Adrenal gland (tissue), 12 donors: ENCODE measurements around the gene CD2AP. TPM values are rescaled to one million over a fixed set of nuclear protein-coding genes. Genes with fewer than 3 reads are reported as not detected.

Experiments used
- DNase-seq, 7 donors: peaks; one replicate each; pipeline ENCODE4 v3.0.0-alpha.2; 2019 to 2020
- H3K27ac ChIP-seq, 5 donors: fragments of 200-600 bp; sonication (generic) in 4 of 5; 1 replicate in 3 of 5; 2 replicates in 2 of 5; pipeline versions ENCODE4 v1.5.1 to v1.8.0; 2016 to 2020; ENCODE audit warnings: mild to moderate bottlenecking in 1 of 5
- H3K27me3 ChIP-seq: fragments of 200-600 bp; 2 replicates; pipeline ENCODE4 v1.8.0; 2021
- H3K36me3 ChIP-seq, 2 donors: fragments of 200-600 bp; replicated peaks in 1 of 2; 1 replicate in 1 of 2; 2 replicates in 1 of 2; pipeline versions ENCODE4 v1.5.1 to v1.8.0; 2018 to 2022
- H3K4me1 ChIP-seq, 2 donors: fragments of 200-600 bp; replicated peaks in 1 of 2; 1 replicate in 1 of 2; 2 replicates in 1 of 2; pipeline versions ENCODE4 v1.5.1 to v1.8.0; 2018 to 2021
- H3K4me3 ChIP-seq, 4 donors: fragments of 200-600 bp; sonication (generic) in 3 of 4; one replicate each; pipeline ENCODE4 v1.5.1; 2016 to 2018
- H3K9me3 ChIP-seq, 3 donors: fragments of 200-600 bp; sonication (generic) in 1 of 3; replicated peaks in 1 of 3; 1 replicate in 2 of 3; 2 replicates in 1 of 3; pipeline versions ENCODE4 v1.5.1 to v1.8.0; 2016 to 2021
- CTCF ChIP-seq, 6 experiments: fragments of 450-650 bp in 4 of 6; fragments of 200-600 bp in 2 of 6; sonication (generic) in 1 of 6; IDR thresholded peaks; 1 replicate in 5 of 6; 2 replicates in 1 of 6; pipeline versions ENCODE4 v1.5.1 to v1.8.0; 2016 to 2021; ENCODE audit warnings: antibody characterized with exemption in 6 of 6, mild to moderate bottlenecking in 2 of 6, moderate library complexity in 1 of 6
- POLR2A ChIP-seq, 2 donors: fragments of 450-650 bp; IDR thresholded peaks; one replicate each; pipeline ENCODE4 v1.6.1; 2017; ENCODE audit warnings: antibody characterized with exemption in 2 of 2, mild to moderate bottlenecking in 2 of 2, moderate library complexity in 1 of 2
- WGBS, 4 donors: extraction: QIAGEN DNeasy Blood & Tissue Kit in 2 of 4; methylation state at CpG; one replicate each; pipeline versions ENCODE4 v1.1.5 to v1.1.7; 2013 to 2017; 5-methylcytosine and 5-hydroxymethylcytosine counted together
- intact Hi-C, 2 donors: fragments of 100-400 bp; cut with DNase I; formaldehyde crosslinking; loops; one replicate each; pipeline versions ENCODE4 v1.14.1 to v1.15.0; 2022 to 2023
- polyA plus RNA-seq, 3 donors: library from polyadenylated mRNA; stranded (reverse); fragments of 200-250 nt in 2 of 3; fragments of 350-450 nt in 1 of 3; fragmentation: Illumina TruSeq in 1 of 3; extraction: RNeasy Lipid Tissue Mini Kit (QIAGEN cat#74804) in 1 of 3; gene quantifications; one replicate each; pipeline ENCODE4 v1.2.3, GENCODE V29; 2013 to 2014
- total RNA-seq, 9 donors: library from RNA; depleted of rRNA in 4 of 9; stranded (reverse); fragments of >200 nt in 4 of 9; fragments of 120-200 nt in 1 of 9; fragmentation: NEBNext Ultra II Directional in 1 of 9; extraction: Animal tissue kit (Norgen Biotek cat#: 25700) in 1 of 9; gene quantifications; one replicate each; pipeline versions ENCODE4 v1.1.0 to v1.2.4, GENCODE V29; 2013 to 2023
- donor health status: healthy with polysubstance abuse.
- donor health status: Bipolar disorder and iron deficiency.
- donor health status: DM: yes; HTN: yes; CAD: no.
- donor health status: DM: no; HTN: no; CAD: no.
- donor health status: DM: no; HTN: no; CAD: no.
- donor health status: DM: yes; HTN: yes; CAD: no.

Gene CD2AP
- total and polyA plus RNA-seq, 12 donors: 5.3 to 29.6 (median 20.2) TPM

- TF ChIP-seq CTCF (IDR thresholded peaks at IDR 0.05): no peak
- no peak for TF ChIP-seq POLR2A (IDR thresholded peaks at IDR 0.05)
- H3K4me3 ChIP-seq: no peak overlapping the region
- H3K27ac ChIP-seq: no peak overlapping the region
- DNase-seq: peak in 3 of 7 donors; percentile 2 to 55 (median 23)
- no peaks in the 10 kb centered on the region for H3K9me3 ChIP-seq
- H3K4me1 ChIP-seq: no peaks in the 10 kb centered on the region
- WGBS, 4 donors: 50 to 67% (median 61%) methylated on average over 5 to 7 of the region's 7 CpGs
- intact Hi-C loops: no loop called here
- no peaks in the 10 kb centered on the region for H3K36me3 ChIP-seq
- no peaks in the 10 kb centered on the region for H3K27me3 ChIP-seq
These were observed 178.4 kb downstream of the CD2AP start for GRCh38 chr6:47655719-47656595.

GRCh38 chr6:47661960-47662359 lies 184.4 kb downstream of the CD2AP start:
- no peaks in the 10 kb centered on the region for H3K9me3 ChIP-seq
- no peaks in the 10 kb centered on the region for H3K36me3 ChIP-seq
- H3K27me3 ChIP-seq: no peaks in the 10 kb centered on the region
- DNase-seq: no peak
- WGBS, 4 donors: 69 to 78% (median 75%) methylated on average over 5 of the region's 5 CpGs
- no peak overlapping the region for H3K4me3 ChIP-seq
- H3K27ac ChIP-seq: no peak overlapping the region
- intact Hi-C loops: no loop called here
- no peaks in the 10 kb centered on the region for H3K4me1 ChIP-seq
- TF ChIP-seq POLR2A (IDR thresholded peaks at IDR 0.05): no peak
- TF ChIP-seq CTCF (IDR thresholded peaks at IDR 0.05): no peak

GRCh38 chr6:47663462-47664216 lies 186.1 kb downstream of the CD2AP start:
- no peak for DNase-seq
- Histone ChIP-seq H3K27ac (no peak overlapping the region), H3K27me3 (no peaks in the 10 kb centered on the region), H3K4me3 (no peak overlapping the region), H3K36me3 (no peaks in the 10 kb centered on the region), H3K9me3 (no peaks in the 10 kb centered on the region), H3K4me1 (no peaks in the 10 kb centered on the region)
- TF ChIP-seq POLR2A (IDR thresholded peaks at IDR 0.05) (no peak), CTCF (IDR thresholded peaks at IDR 0.05) (no peak)
- WGBS, 4 donors: 75 to 86% (median 78%) methylated on average over 12 to 13 of the region's 13 CpGs
- intact Hi-C loops: no loop called here

- no peaks in the 10 kb centered on the region for H3K4me1 ChIP-seq
- intact Hi-C loops: no loop called here
- no peaks in the 10 kb centered on the region for H3K27me3 ChIP-seq
- no peak for DNase-seq
- no peak overlapping the region for H3K4me3 ChIP-seq
- H3K36me3 ChIP-seq: no peaks in the 10 kb centered on the region
- no peaks in the 10 kb centered on the region for H3K9me3 ChIP-seq
- TF ChIP-seq POLR2A (IDR thresholded peaks at IDR 0.05) (no peak), CTCF (IDR thresholded peaks at IDR 0.05) (no peak)
- WGBS, 4 donors: 67 to 78% (median 71%) methylated on average over 3 of the region's 3 CpGs
- no peak overlapping the region for H3K27ac ChIP-seq
These were observed 187.5 kb downstream of the CD2AP start for GRCh38 chr6:47665112-47665511.
